Lower leg skin (tissue), 3 donors: ENCODE data around the gene DMP1.

ENCODE experiments used
- CTCF ChIP-seq, 3 donors: fragments of 450-650 bp; IDR thresholded peaks; one replicate each; pipeline ENCODE4 v1.5.1; 2016; ENCODE audit warnings: antibody characterized with exemption in 3 of 3, mild to moderate bottlenecking in 3 of 3, moderate library complexity in 2 of 3
- POLR2A ChIP-seq, 2 donors: fragments of 450-650 bp; IDR thresholded peaks; one replicate each; pipeline ENCODE4 v1.6.1; 2016 to 2017; ENCODE audit warnings: antibody characterized with exemption in 2 of 2, mild to moderate bottlenecking in 1 of 2, moderate library complexity in 1 of 2

GRCh38 chr4:87601361-87601760 lies 48.7 kb upstream of the DMP1 start:
- TF ChIP-seq CTCF (IDR thresholded peaks at IDR 0.05) (no peak), POLR2A (IDR thresholded peaks at IDR 0.05) (no peak)
